HEK293 (cell line): ENCODE measurements around the gene IL10RB.

Experiments
- CTCF ChIP-seq: fragments of 450-650 bp; formaldehyde crosslinking; IDR thresholded peaks from 2 replicates; pipeline ENCODE4 v1.5.1; 2016; ENCODE audit warnings: missing biosample characterization, missing genetic modification characterization
- ZFP37 ChIP-seq: fragments of 450-650 bp; formaldehyde crosslinking; IDR thresholded peaks from 2 replicates; pipeline ENCODE4 v1.5.1; 2016; ENCODE audit warnings: missing biosample characterization, missing genetic modification characterization
- ZNF350 ChIP-seq: fragments of 450-650 bp; formaldehyde crosslinking; IDR thresholded peaks from 2 replicates; pipeline ENCODE4 v1.5.0; 2017; ENCODE audit warnings: missing biosample characterization, mild to moderate bottlenecking, missing genetic modification characterization
- ZNF843 ChIP-seq: fragments of 450-650 bp; formaldehyde crosslinking; IDR thresholded peaks from 2 replicates; pipeline ENCODE4 v1.5.1; 2016; ENCODE audit warnings: missing biosample characterization, missing genetic modification characterization
- ZSCAN30 ChIP-seq: fragments of 450-650 bp; IDR thresholded peaks from 2 replicates; pipeline ENCODE4 v1.5.1; 2018; ENCODE audit warnings: missing biosample characterization, mild to moderate bottlenecking, missing genetic modification characterization, moderate library complexity
- TF ChIP-seq, protein P1 (sequence below): fragments of 450-650 bp; IDR thresholded peaks from 2 replicates; pipeline ENCODE4 v1.5.1; 2018; ENCODE audit warnings: missing biosample characterization, missing genetic modification characterization

DNA sequence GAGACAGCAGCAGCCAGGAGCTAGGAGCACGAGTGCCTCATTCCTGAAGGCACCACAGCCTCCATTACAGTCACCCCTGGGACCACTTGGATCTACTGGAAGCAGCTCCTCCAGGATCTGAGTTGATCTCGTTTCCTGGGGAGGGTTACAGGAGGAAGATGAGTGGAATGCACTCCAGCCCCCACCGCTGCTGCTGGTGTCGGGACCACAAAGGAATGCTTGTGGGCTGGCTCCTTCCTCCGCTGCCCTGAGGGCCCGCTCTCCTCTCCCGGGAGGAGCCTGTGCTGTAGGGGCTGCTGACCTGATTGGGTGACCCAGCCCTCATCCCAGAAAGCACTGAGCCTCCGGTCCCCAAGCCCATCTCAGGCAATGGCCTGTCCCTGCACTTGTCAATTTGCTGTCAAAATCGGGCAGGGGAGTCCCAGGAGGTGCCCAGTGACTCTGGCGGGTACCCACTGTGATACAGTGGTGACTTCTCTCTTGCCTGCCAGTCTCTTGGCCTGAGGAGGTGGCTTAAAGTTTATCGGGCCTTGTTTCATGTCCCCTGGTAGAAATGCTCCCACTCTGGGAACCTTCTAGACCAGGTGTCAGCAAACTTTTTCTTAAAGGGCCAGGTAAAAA, 23.1 kb downstream of the IL10RB start:
- TF ChIP-seq, protein P1, sequence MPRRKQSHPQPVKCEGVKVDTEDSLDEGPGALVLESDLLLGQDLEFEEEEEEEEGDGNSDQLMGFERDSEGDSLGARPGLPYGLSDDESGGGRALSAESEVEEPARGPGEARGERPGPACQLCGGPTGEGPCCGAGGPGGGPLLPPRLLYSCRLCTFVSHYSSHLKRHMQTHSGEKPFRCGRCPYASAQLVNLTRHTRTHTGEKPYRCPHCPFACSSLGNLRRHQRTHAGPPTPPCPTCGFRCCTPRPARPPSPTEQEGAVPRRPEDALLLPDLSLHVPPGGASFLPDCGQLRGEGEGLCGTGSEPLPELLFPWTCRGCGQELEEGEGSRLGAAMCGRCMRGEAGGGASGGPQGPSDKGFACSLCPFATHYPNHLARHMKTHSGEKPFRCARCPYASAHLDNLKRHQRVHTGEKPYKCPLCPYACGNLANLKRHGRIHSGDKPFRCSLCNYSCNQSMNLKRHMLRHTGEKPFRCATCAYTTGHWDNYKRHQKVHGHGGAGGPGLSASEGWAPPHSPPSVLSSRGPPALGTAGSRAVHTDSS (tag by site-specific recombination): no peak
- TF ChIP-seq ZSCAN30 (tag by site-specific recombination) (no peak), CTCF (tag by site-specific recombination) (no peak), ZNF843 (tag by site-specific recombination) (no peak), ZFP37 (tag by site-specific recombination) (no peak), ZNF350 (tag by site-specific recombination) (no peak)
